ENCODE results near the gene IFT43.

- TF ChIP-seq CTCF (IDR thresholded peaks at IDR 0.05): no peak
- no peak for TF ChIP-seq POLR2A (IDR thresholded peaks at IDR 0.05)
Observed at GRCh38 chr14:76034566-76034965, 49.0 kb downstream of the IFT43 start.
